SK-N-SH (cell line): ENCODE data around the gene PPA2. TPM values are rescaled to one million over a fixed set of nuclear protein-coding genes. Genes with fewer than 3 reads are reported as not detected.

ENCODE experiments used
- CTCF ChIA-PET: fragments of 300-600, 350-600 bp; formaldehyde crosslinking; extraction: SDS; loops from one replicate; lab custom pipeline; 2021; lab: Yijun Ruan, JAX
- POLR2A ChIA-PET: fragments of 350-600 bp; sonication (Branson Sonifier 250); formaldehyde crosslinking; extraction: SDS; loops from one replicate; lab custom pipeline; 2020; ENCODE audit warnings: antibody characterized with exemption, inconsistent platforms; lab: Yijun Ruan, JAX
- DNase-seq: peaks from one replicate; pipeline ENCODE4 v3.0.0; 2012
- H2AFZ ChIP-seq: fragments of 200-600 bp; sonication (generic); 2 replicates; pipeline ENCODE4 v1.8.1; 2016; ENCODE audit warnings: antibody characterized with exemption, mild to moderate bottlenecking, low read depth
- H3F3A ChIP-seq: fragments of 200-600 bp; sonication (generic); replicated peaks from 2 replicates; pipeline ENCODE3; 2016; ENCODE audit warnings: antibody characterized with exemption, mild to moderate bottlenecking; ENCODE audit not compliant: insufficient read depth
- H3K27ac ChIP-seq, 2 experiments: fragments of 200-500 bp in 1 of 2; fragments of 200-600 bp in 1 of 2; sonication (Bioruptor generic) in 1 of 2; sonication (generic), shearing (Covaris generic) in 1 of 2; 2 replicates each; pipeline versions ENCODE4 v1.5.1 to v1.6.1; 2014 to 2016; ENCODE audit warnings: low read depth in 2 of 2, inconsistent platforms in 1 of 2, low read length in 1 of 2, mild to moderate bottlenecking in 1 of 2, mixed read lengths in 1 of 2
- H3K27me3 ChIP-seq: fragments of 200-600 bp; sonication (generic), shearing (Covaris generic); 2 replicates; pipeline ENCODE4 v1.6.1; 2016; ENCODE audit warnings: mixed run types; ENCODE audit not compliant: insufficient read depth
- H3K36me3 ChIP-seq, 2 experiments: fragments of 200-500 bp in 1 of 2; fragments of 200-600 bp in 1 of 2; sonication (Bioruptor generic) in 1 of 2; sonication (generic) in 1 of 2; replicated peaks in 1 of 2; 2 replicates each; pipeline versions ENCODE3 to v1.5.1; 2014 to 2016; ENCODE audit warnings: low read length in 1 of 2, mild to moderate bottlenecking in 1 of 2; ENCODE audit not compliant: insufficient read depth in 2 of 2, control insufficient read depth in 1 of 2
- H3K4me1 ChIP-seq, 2 experiments: fragments of 200-500 bp in 1 of 2; fragments of 200-600 bp in 1 of 2; sonication (Bioruptor generic) in 1 of 2; sonication (generic), shearing (Covaris generic) in 1 of 2; 2 replicates each; pipeline versions ENCODE4 v1.5.1 to v1.6.1; 2014 to 2016; ENCODE audit warnings: low read depth in 1 of 2, low read length in 1 of 2, mixed run types in 1 of 2; ENCODE audit not compliant: insufficient read depth in 2 of 2, control insufficient read depth in 1 of 2
- H3K4me2 ChIP-seq: fragments of 200-600 bp; sonication (generic), shearing (Covaris generic); 2 replicates; pipeline ENCODE4 v1.6.1; 2017; ENCODE audit warnings: mixed run types
- H3K4me3 ChIP-seq, 2 experiments: fragments of 200-500 bp in 1 of 2; fragments of 200-600 bp in 1 of 2; sonication (Bioruptor generic) in 1 of 2; sonication (generic), shearing (Covaris generic) in 1 of 2; 2 replicates each; pipeline versions ENCODE4 v1.5.1 to v1.8.1; 2014 to 2016; ENCODE audit warnings: low read depth in 2 of 2, inconsistent platforms in 1 of 2, low read length in 1 of 2, mild to moderate bottlenecking in 1 of 2, mixed read lengths in 1 of 2, moderate library complexity in 1 of 2
- H3K79me2 ChIP-seq: fragments of 200-600 bp; sonication (generic); 2 replicates; pipeline ENCODE4 v1.8.1; 2017; ENCODE audit warnings: mild to moderate bottlenecking; ENCODE audit not compliant: insufficient read depth
- H3K9ac ChIP-seq: fragments of 200-600 bp; sonication (generic); 2 replicates; pipeline ENCODE4 v1.6.1; 2017; ENCODE audit warnings: mixed run types
- H3K9me2 ChIP-seq: fragments of 200-600 bp; sonication (generic); 2 replicates; pipeline ENCODE4 v1.6.1; 2017; ENCODE audit warnings: mixed run types
- H3K9me3 ChIP-seq: fragments of 200-600 bp; sonication (generic); 2 replicates; pipeline ENCODE4 v1.6.1; 2017; ENCODE audit warnings: mixed run types, mild to moderate bottlenecking, moderate library complexity
- H4K20me1 ChIP-seq: fragments of 200-600 bp; sonication (generic); 2 replicates; pipeline ENCODE4 v1.6.1; 2017; ENCODE audit warnings: mild to moderate bottlenecking, mixed run types; ENCODE audit not compliant: insufficient read depth
- CHD2 ChIP-seq: fragments of 150-350 bp; IDR thresholded peaks from 2 replicates; pipeline ENCODE4 v1.6.1; 2018; ENCODE audit warnings: low read length; ENCODE audit not compliant: partially characterized antibody
- FOSL2 ChIP-seq: IDR thresholded peaks from 2 replicates; pipeline ENCODE4 v1.4.0; 2012; ENCODE audit warnings: low read depth, mild to moderate bottlenecking, moderate library complexity, borderline replicate concordance
- FOXM1 ChIP-seq: IDR thresholded peaks from 2 replicates; pipeline ENCODE4 v1.4.0; 2012; ENCODE audit warnings: low read depth, mild to moderate bottlenecking
- GABPA ChIP-seq: IDR thresholded peaks from 2 replicates; pipeline ENCODE4 v1.4.0; 2012; ENCODE audit warnings: low read depth, mild to moderate bottlenecking
- MAX ChIP-seq: IDR thresholded peaks from 2 replicates; pipeline ENCODE4 v1.4.0; 2012; ENCODE audit warnings: low read depth
- PBX3 ChIP-seq: IDR thresholded peaks from 2 replicates; pipeline ENCODE4; 2012
- POLR2AphosphoS5 ChIP-seq: IDR thresholded peaks from 2 replicates; pipeline ENCODE4 v1.6.1; 2012; ENCODE audit warnings: low read depth, low read length
- RCOR1 ChIP-seq: fragments of 150-350 bp; IDR thresholded peaks from 2 replicates; pipeline ENCODE4 v1.6.1; 2017; ENCODE audit warnings: antibody characterized with exemption, low read length
- TEAD4 ChIP-seq: IDR thresholded peaks from 2 replicates; pipeline ENCODE4 v1.4.0; 2012; ENCODE audit warnings: mild to moderate bottlenecking, borderline replicate concordance; ENCODE audit not compliant: insufficient read depth
- USF1 ChIP-seq: IDR thresholded peaks from 2 replicates; pipeline ENCODE4 v1.4.0; 2012; ENCODE audit warnings: low read depth, borderline replicate concordance
- WGBS: methylation state at CpG from one replicate; pipeline ENCODE4 v1.1.6; 2017; ENCODE audit warnings: low lambda C conversion rate; 5-methylcytosine and 5-hydroxymethylcytosine counted together
- polyA plus RNA-seq, 3 experiments: library from polyadenylated mRNA; depleted of rRNA; stranded (reverse); fragments of >200 nt; gene quantifications; 2 replicates each; pipeline ENCODE4 v1.2.3, GENCODE V29; 2012

Gene PPA2
- polyA plus RNA-seq, 1 of the 3 experiments (the other 2 are of a cell fraction): 57.8 TPM

GRCh38 chr4:105389167-105389566, 84.7 kb downstream of the PPA2 start:
- Histone ChIP-seq H3K36me3 (peaks cover 0 to 19% of the 10 kb centered on the region in 2 experiments), H3K27ac (peak overlapping the region in 1 of 2 experiments; percentile 69; a peak in 2 of 4 replicates), H2AFZ (peak overlapping the region; percentile 48; the same call in 1 of the 2 replicates), H3K79me2 (no peaks in the 10 kb centered on the region), H3K9me2 (no peaks in the 10 kb centered on the region), H3K9me3 (no peaks in the 10 kb centered on the region), H3K27me3 (no peaks in the 10 kb centered on the region), H3K4me1 (peaks cover 2 to 7% of the 10 kb centered on the region in 2 experiments; a peak in 2 of 4 replicates), H4K20me1 (no peaks in the 10 kb centered on the region), H3K9ac (peak overlapping the region; percentile 25; the same call in 1 of the 2 replicates), H3K4me2 (peak overlapping the region; percentile 11; the same call in 1 of the 2 replicates), H3F3A (no peaks in the 10 kb centered on the region), H3K4me3 (no peak overlapping the region)
- TF ChIP-seq FOXM1: no peak
- 0 out of 2 replicates have a peak, but pooled peaks have one; percentile 8 for TF ChIP-seq FOSL2
- no peak for TF ChIP-seq RCOR1
- no peak for TF ChIP-seq USF1
- POLR2A ChIA-PET: no interaction called here
- no peak for DNase-seq
- WGBS: 14% methylated on average over 3 of the region's 3 CpGs
- CTCF ChIA-PET: no interaction called here

- Histone ChIP-seq H3K9ac (no peak overlapping the region), H3K9me2 (no peaks in the 10 kb centered on the region), H3F3A (no peaks in the 10 kb centered on the region), H3K4me3 (no peak overlapping the region), H3K9me3 (no peaks in the 10 kb centered on the region), H3K4me1 (peaks cover 2 to 7% of the 10 kb centered on the region in 2 experiments; a peak in 2 of 4 replicates), H2AFZ (no peak overlapping the region), H4K20me1 (no peaks in the 10 kb centered on the region), H3K79me2 (no peaks in the 10 kb centered on the region), H3K4me2 (no peak overlapping the region), H3K36me3 (peaks cover 8 to 25% of the 10 kb centered on the region in 2 experiments), H3K27me3 (no peaks in the 10 kb centered on the region), H3K27ac (no peak overlapping the region)
- no peak for DNase-seq
- POLR2A ChIA-PET: no interaction called here
- 92% methylated on average over 5 of the region's 5 CpGs for WGBS
- CTCF ChIA-PET: no interaction called here
- no peak for TF ChIP-seq GABPA
Observed at GRCh38 chr4:105387466-105387865, 86.4 kb downstream of the PPA2 start.

- no peaks in the 10 kb centered on the region for H3F3A ChIP-seq
- no peak for TF ChIP-seq PBX3
- TF ChIP-seq POLR2AphosphoS5: no peak
- TF ChIP-seq TEAD4: no peak
- no peak for TF ChIP-seq GABPA
- TF ChIP-seq USF1: no peak
- no peak for TF ChIP-seq FOXM1
- TF ChIP-seq CHD2: no peak
- no peak for TF ChIP-seq FOSL2
- no peak for TF ChIP-seq MAX
- H3K4me2 ChIP-seq: no peak overlapping the region
- CTCF ChIA-PET: interaction anchor here (0.7 to 1.1 kb wide), 2 partner anchors 16 to 254 kb away, joined by 3 read pairs; no protein-coding TSS in a partner anchor
- H3K9ac ChIP-seq: no peak overlapping the region
- H3K4me1 ChIP-seq: peaks cover 2 to 7% of the 10 kb centered on the region in 2 experiments; a peak in 2 of 4 replicates
- over 99% methylated on average over 4 of the region's 4 CpGs for WGBS
- H3K27ac ChIP-seq: no peak overlapping the region
- no peaks in the 10 kb centered on the region for H4K20me1 ChIP-seq
- H3K9me3 ChIP-seq: no peaks in the 10 kb centered on the region
- H3K4me3 ChIP-seq: no peak overlapping the region
- POLR2A ChIA-PET: no interaction called here
- no peaks in the 10 kb centered on the region for H3K79me2 ChIP-seq
- peaks cover 11 to 31% of the 10 kb centered on the region in 2 experiments for H3K36me3 ChIP-seq
- no peaks in the 10 kb centered on the region for H3K27me3 ChIP-seq
- no peak overlapping the region for H2AFZ ChIP-seq
- H3K9me2 ChIP-seq: no peaks in the 10 kb centered on the region
- no peak for DNase-seq
Observed at GRCh38 chr4:105386012-105386411, 87.8 kb downstream of the PPA2 start.
